NT2/D1 (cell line): ENCODE results near the gene PIEZO1.

Source experiments
- SUZ12 ChIP-seq: IDR thresholded peaks from 2 replicates; pipeline ENCODE4 v1.6.1; 2011; ENCODE audit not compliant: insufficient read length, insufficient read depth; ENCODE audit errors: extremely low read depth
- YY1 ChIP-seq: IDR thresholded peaks from 2 replicates; pipeline ENCODE4 v1.6.1; 2011; ENCODE audit not compliant: insufficient read length, insufficient read depth
- ZNF274 ChIP-seq: IDR thresholded peaks from 2 replicates; pipeline ENCODE4 v1.6.1; 2011; ENCODE audit warnings: mild to moderate bottlenecking, low read depth, low read length

GRCh38 chr16:88750854-88751253 is 34.2 kb downstream of the PIEZO1 start:
- TF ChIP-seq YY1 = no peak
- TF ChIP-seq SUZ12 = no peak
- no peak for TF ChIP-seq ZNF274
